Retinal pigment epithelial cell (primary cell): ENCODE results near the gene ZC3H12C.
"Not testable (repeated sequence)": the region's sequence is repeated elsewhere in the genome, so short reads cannot be mapped to it uniquely, and the experiment has no call there.

Experiments used
- DNase-seq: peaks from one replicate; pipeline ENCODE4 v3.0.0-alpha.2; 2010; ENCODE audit warnings: low read depth
- H3K4me3 ChIP-seq: 2 replicates; pipeline ENCODE4 v1.5.1; 2011; ENCODE audit warnings: mild to moderate bottlenecking, low read length, control low read depth, moderate library complexity
- CTCF ChIP-seq: conservative IDR thresholded peaks from 2 replicates; pipeline ENCODE4 v1.5.1; 2011; ENCODE audit warnings: low read depth, low read length, control low read depth, inconsistent platforms

ZC3H12C gene

GRCh38 chr11:110056956-110057355 is 36.2 kb upstream of the ZC3H12C start:
- DNase-seq = no peak
- no peak for TF ChIP-seq CTCF
- no peak overlapping the region for H3K4me3 ChIP-seq

- DNase-seq = no peak
- no peak overlapping the region for H3K4me3 ChIP-seq
- TF ChIP-seq CTCF = no peak
Observed at GRCh38 chr11:110059706-110060463, 33.3 kb upstream of the ZC3H12C start.

- no peak for TF ChIP-seq CTCF
- H3K4me3 ChIP-seq = no peak overlapping the region
- no peak for DNase-seq
Observed at GRCh38 chr11:110061296-110061695, 31.9 kb upstream of the ZC3H12C start.

GRCh38 chr11:110062247-110062646 is 30.9 kb upstream of the ZC3H12C start:
- no peak for DNase-seq
- no peak for TF ChIP-seq CTCF
- H3K4me3 ChIP-seq = no peak overlapping the region

- TF ChIP-seq CTCF = no peak
- no peak for DNase-seq
- no peak overlapping the region for H3K4me3 ChIP-seq
Observed at GRCh38 chr11:110065189-110065588, 28.0 kb upstream of the ZC3H12C start.

- not testable (repeated sequence) for H3K4me3 ChIP-seq, DNase-seq
Observed at GRCh38 chr11:110068001-110068400, 25.2 kb upstream of the ZC3H12C start.

- no peak overlapping the region for H3K4me3 ChIP-seq
- DNase-seq = peak; percentile 65
- TF ChIP-seq CTCF = no peak
Observed at GRCh38 chr11:110069158-110069737, 23.9 kb upstream of the ZC3H12C start.
